ENCODE results near the gene WNT1. TPM values are rescaled to one million over a fixed set of nuclear protein-coding genes. Genes with fewer than 3 reads are reported as not detected.

The WNT1 gene
- total and polyA plus RNA-seq, 2 donors (not counting 1 experiment from before 2014, with no cell fraction given) = not detected

DNA sequence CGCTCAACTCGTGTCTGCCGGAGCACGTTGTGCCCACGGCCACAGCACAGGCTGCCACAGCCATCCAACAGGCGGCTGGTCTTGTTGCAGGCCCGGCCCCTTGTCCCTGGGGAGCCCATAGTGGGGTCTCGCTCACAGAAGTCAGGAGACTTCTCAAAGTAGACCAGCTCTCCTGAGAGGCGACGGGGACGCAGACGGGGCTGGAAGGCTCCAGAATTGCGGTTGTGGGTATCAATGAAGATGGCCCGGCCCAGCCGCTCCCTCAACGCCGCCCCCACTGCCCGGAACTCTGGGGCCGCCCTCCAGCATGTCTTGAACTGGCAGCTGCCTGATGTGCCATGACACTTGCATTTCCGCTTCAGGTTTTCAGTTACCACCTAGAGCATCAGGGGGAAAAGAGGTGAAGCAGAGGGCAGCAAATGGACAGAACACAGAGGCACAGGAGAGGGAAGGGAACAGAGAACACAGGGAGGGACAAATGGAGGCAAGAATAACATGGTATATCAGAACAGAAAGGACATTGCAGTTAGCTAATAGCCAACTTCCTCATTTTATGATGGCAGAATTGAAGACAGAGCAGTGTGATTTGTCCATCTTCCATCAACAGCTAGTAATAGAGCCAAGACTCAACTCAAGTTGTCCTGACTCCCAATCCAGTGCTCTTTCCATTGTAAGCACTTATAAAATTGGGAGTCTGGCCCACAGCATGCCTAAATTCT lies 11.8 kb upstream of the WNT1 start:
- Histone ChIP-seq H3K4me2 (ENCODE audit: extremely low read depth, insufficient read depth, low read length) (no peak overlapping the region), H3K4me1 (ENCODE audit: control insufficient read depth, extremely low read depth, insufficient read depth, low read length) (peaks cover 2% of the 10 kb centered on the region), H4K20me1 (ENCODE audit: control insufficient read depth, extremely low read depth, insufficient read depth, low read length) (no peaks in the 10 kb centered on the region), H3K36me3 (ENCODE audit: control insufficient read depth, insufficient read depth, low read length) (no peaks in the 10 kb centered on the region), H3K79me2 (ENCODE audit: control insufficient read depth, insufficient read depth, low read length) (no peaks in the 10 kb centered on the region), H2AFZ (ENCODE audit: low read length) (no peak overlapping the region), H3K27ac (ENCODE audit: insufficient read depth, low read length) (no peak overlapping the region), H3K9ac (ENCODE audit: insufficient read depth, low read length) (no peak overlapping the region), H3K27me3 (ENCODE audit: control insufficient read depth, insufficient read depth, low read length) (peaks cover 54% of the 10 kb centered on the region), H3K4me3 (replicated peaks in 1 of 4; ENCODE audit: control extremely low read depth in 1 of 4, insufficient read depth in 1 of 4, low read depth in 3 of 4, low read length in 4 of 4) (no peak overlapping the region), H3K9me3 (ENCODE audit: control insufficient read depth, insufficient read depth, low read depth, low read length) (no peaks in the 10 kb centered on the region)
- DNase-seq (ENCODE audit: low read depth in 2 of 2) = no peak
- TF ChIP-seq, protein P1, sequence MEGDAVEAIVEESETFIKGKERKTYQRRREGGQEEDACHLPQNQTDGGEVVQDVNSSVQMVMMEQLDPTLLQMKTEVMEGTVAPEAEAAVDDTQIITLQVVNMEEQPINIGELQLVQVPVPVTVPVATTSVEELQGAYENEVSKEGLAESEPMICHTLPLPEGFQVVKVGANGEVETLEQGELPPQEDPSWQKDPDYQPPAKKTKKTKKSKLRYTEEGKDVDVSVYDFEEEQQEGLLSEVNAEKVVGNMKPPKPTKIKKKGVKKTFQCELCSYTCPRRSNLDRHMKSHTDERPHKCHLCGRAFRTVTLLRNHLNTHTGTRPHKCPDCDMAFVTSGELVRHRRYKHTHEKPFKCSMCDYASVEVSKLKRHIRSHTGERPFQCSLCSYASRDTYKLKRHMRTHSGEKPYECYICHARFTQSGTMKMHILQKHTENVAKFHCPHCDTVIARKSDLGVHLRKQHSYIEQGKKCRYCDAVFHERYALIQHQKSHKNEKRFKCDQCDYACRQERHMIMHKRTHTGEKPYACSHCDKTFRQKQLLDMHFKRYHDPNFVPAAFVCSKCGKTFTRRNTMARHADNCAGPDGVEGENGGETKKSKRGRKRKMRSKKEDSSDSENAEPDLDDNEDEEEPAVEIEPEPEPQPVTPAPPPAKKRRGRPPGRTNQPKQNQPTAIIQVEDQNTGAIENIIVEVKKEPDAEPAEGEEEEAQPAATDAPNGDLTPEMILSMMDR (conservative IDR thresholded peaks at IDR 0.05 in 1 of 2, IDR thresholded peaks at IDR 0.05 in 1 of 2; ENCODE audit: low read depth in 1 of 2, low read length in 2 of 2) = no peak
- no peak for TF ChIP-seq EZH2 (IDR thresholded peaks at IDR 0.05; ENCODE audit: low read length, missing control alignments)

DNA sequence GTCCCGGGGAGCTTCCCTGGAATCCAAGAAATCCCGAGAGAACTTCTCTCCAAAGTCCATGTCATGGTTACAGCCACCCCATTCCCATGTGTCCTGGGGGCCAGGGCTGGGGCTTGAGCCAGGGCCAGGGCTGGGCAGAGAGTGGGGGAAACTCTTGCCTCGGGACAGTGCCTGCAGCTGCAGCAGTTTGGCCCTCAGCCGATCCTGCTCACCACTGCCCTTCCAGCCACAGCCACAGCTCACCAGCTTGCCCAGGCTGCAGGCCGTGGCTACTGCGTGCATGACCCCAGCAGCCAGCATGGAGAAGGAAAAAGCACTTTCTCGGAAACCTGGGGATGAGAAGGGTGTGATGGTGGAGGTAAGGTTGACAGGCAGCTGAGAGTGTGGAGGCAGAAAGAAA lies 10.1 kb upstream of the WNT1 start:
- Histone ChIP-seq H3K9ac (ENCODE audit: insufficient read depth, low read length) (no peak overlapping the region), H3K4me3 (replicated peaks in 1 of 4; ENCODE audit: control extremely low read depth in 1 of 4, insufficient read depth in 1 of 4, low read depth in 3 of 4, low read length in 4 of 4) (no peak overlapping the region), H3K79me2 (ENCODE audit: control insufficient read depth, insufficient read depth, low read length) (no peaks in the 10 kb centered on the region), H3K4me2 (ENCODE audit: extremely low read depth, insufficient read depth, low read length) (no peak overlapping the region), H3K4me1 (ENCODE audit: control insufficient read depth, extremely low read depth, insufficient read depth, low read length) (no peaks in the 10 kb centered on the region), H4K20me1 (ENCODE audit: control insufficient read depth, extremely low read depth, insufficient read depth, low read length) (no peaks in the 10 kb centered on the region), H3K27ac (ENCODE audit: insufficient read depth, low read length) (no peak overlapping the region), H3K27me3 (ENCODE audit: control insufficient read depth, insufficient read depth, low read length) (peaks cover 69% of the 10 kb centered on the region), H3K36me3 (ENCODE audit: control insufficient read depth, insufficient read depth, low read length) (no peaks in the 10 kb centered on the region), H2AFZ (ENCODE audit: low read length) (no peak overlapping the region), H3K9me3 (ENCODE audit: control insufficient read depth, insufficient read depth, low read depth, low read length) (no peaks in the 10 kb centered on the region)
- TF ChIP-seq, protein P1 (conservative IDR thresholded peaks at IDR 0.05 in 1 of 2, IDR thresholded peaks at IDR 0.05 in 1 of 2; ENCODE audit: low read depth in 1 of 2, low read length in 2 of 2) = no peak
- TF ChIP-seq EZH2 (IDR thresholded peaks at IDR 0.05; ENCODE audit: low read length, missing control alignments) = no peak
- DNase-seq (ENCODE audit: low read depth in 2 of 2) = no peak

DNA sequence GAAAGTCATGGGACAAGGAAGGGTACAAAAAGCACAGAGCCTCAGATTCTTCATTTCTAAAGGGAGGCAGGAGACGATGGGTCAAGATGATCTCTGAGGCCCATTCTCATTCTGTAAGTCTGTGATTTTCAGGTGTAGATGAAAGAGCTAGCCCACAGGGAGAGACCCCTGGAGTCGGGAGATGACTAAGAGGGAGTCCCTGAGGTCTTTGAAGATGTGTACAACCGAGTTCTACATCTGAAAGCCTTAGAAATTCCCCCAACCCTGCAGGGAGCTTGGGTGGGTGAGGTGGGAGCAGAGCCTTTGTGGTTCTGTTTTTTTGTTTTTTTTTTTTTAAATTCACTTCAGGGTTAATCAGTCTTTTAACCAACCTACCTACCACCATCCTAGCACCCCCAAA lies 9.7 kb upstream of the WNT1 start:
- H4K20me1 ChIP-seq (ENCODE audit: control insufficient read depth, extremely low read depth, insufficient read depth, low read length) = no peaks in the 10 kb centered on the region
- no peaks in the 10 kb centered on the region for H3K4me1 ChIP-seq (ENCODE audit: control insufficient read depth, extremely low read depth, insufficient read depth, low read length)
- no peaks in the 10 kb centered on the region for H3K79me2 ChIP-seq (ENCODE audit: control insufficient read depth, insufficient read depth, low read length)
- H3K9me3 ChIP-seq (ENCODE audit: control insufficient read depth, insufficient read depth, low read depth, low read length) = no peaks in the 10 kb centered on the region
- TF ChIP-seq, protein P1 (conservative IDR thresholded peaks at IDR 0.05 in 1 of 2, IDR thresholded peaks at IDR 0.05 in 1 of 2; ENCODE audit: low read depth in 1 of 2, low read length in 2 of 2) = no peak
- no peak for TF ChIP-seq EZH2 (IDR thresholded peaks at IDR 0.05; ENCODE audit: low read length, missing control alignments)
- H3K4me3 ChIP-seq (replicated peaks in 1 of 4; ENCODE audit: control extremely low read depth in 1 of 4, insufficient read depth in 1 of 4, low read depth in 3 of 4, low read length in 4 of 4) = no peak overlapping the region
- H3K9ac ChIP-seq (ENCODE audit: insufficient read depth, low read length) = no peak overlapping the region
- peaks cover 74% of the 10 kb centered on the region for H3K27me3 ChIP-seq (ENCODE audit: control insufficient read depth, insufficient read depth, low read length)
- H3K36me3 ChIP-seq (ENCODE audit: control insufficient read depth, insufficient read depth, low read length) = no peaks in the 10 kb centered on the region
- no peak overlapping the region for H2AFZ ChIP-seq (ENCODE audit: low read length)
- no peak for DNase-seq (ENCODE audit: low read depth in 2 of 2)
- no peak overlapping the region for H3K4me2 ChIP-seq (ENCODE audit: extremely low read depth, insufficient read depth, low read length)
- H3K27ac ChIP-seq (ENCODE audit: insufficient read depth, low read length) = no peak overlapping the region

All from fibroblast of lung (primary cell).